HG03039 (cell line): Measurements from ENCODE around the gene FHIT.

Experiments used
- ATAC-seq: cut with Tn5 transposase; IDR thresholded peaks from one replicate; pipeline ENCODE4 v1.9.1; 2021; ENCODE audit warnings: mild to moderate bottlenecking, moderate library complexity; ENCODE audit not compliant: unreplicated experiment

FHIT gene

DNA sequence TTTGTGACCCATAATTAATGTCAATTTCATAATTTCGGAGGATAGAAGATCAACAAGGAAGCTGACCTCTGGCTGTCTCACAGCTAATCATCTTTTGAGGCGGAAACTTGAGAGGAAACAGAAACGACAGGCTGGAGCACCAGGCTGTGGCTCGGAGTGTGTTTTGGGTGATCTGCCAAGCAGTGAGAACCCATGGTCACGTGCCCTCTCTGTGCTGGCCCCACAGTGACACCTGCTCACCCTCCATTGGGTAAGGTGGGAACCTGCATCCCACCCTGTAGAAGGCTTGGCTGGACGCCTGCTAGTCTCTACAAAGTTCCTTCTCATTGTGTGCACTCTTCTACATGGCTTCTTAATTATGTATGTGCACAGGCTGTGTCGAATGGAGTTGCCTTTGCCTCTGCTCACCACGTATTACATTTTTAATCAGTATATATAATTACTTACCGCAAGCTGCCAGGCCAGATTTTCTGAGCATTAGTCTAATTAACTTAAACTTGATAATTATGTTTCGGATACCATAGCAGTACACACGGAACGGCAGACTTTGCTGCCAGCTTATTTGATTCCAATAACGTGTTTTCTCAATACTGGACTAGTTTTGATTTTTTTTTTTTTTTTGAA lies 1482.0 kb downstream of the FHIT start:
- ATAC-seq, result no peak

GRCh38 chr3:59766200-59766872 lies 1484.9 kb downstream of the FHIT start:
- ATAC-seq, result no peak

- no peak for ATAC-seq
Observed at GRCh38 chr3:59764171-59764570, 1487.1 kb downstream of the FHIT start.

DNA sequence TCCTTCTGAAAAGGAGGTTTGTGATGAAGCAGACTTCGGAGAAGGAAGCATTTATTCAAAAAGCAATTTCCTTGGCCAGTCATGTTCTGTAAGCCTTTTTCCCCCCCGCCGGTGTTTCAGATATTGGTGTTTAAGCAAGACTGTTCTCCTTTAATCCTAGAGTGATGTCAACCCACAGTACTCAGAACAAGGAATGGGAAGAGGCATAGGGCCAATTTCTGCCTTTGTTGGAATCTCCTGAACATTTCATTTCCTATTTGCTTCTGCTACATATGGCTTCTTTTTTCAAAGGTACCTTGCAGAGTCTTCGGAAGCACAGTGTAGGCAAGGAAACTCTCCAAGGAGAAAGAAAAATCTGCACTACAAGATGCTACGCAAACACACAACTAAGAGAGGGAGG lies 1488.3 kb downstream of the FHIT start:
- no peak for ATAC-seq

GRCh38 chr3:59759298-59760031 lies 1491.8 kb downstream of the FHIT start:
- ATAC-seq, result no peak

- no peak for ATAC-seq
Observed at GRCh38 chr3:59758672-59759071, 1492.6 kb downstream of the FHIT start.

GRCh38 chr3:59756934-59757333 lies 1494.3 kb downstream of the FHIT start:
- no peak for ATAC-seq

- ATAC-seq, result no peak
Observed at GRCh38 chr3:59754456-59755129, 1496.7 kb downstream of the FHIT start.

GRCh38 chr3:59753808-59754450 lies 1497.3 kb downstream of the FHIT start:
- no peak for ATAC-seq

DNA sequence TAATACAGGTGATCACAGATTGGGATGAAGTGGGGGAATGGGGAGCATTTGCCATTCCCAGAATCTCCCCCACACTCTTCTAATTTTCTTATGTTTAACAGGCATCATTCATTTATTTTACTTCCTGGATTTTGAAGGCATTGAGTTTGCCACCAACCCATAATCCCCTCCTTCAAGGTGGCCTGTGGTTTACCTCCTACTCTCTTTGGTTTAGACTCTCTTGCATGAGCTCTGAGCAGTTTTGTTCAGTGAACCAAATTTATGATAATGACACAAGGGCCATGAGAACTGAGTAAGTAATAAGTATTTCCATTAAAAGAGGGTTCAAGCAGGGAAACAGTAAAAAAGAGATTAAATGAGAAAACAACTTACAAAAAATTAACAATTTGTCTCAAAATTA lies 1498.3 kb downstream of the FHIT start:
- no peak for ATAC-seq

DNA sequence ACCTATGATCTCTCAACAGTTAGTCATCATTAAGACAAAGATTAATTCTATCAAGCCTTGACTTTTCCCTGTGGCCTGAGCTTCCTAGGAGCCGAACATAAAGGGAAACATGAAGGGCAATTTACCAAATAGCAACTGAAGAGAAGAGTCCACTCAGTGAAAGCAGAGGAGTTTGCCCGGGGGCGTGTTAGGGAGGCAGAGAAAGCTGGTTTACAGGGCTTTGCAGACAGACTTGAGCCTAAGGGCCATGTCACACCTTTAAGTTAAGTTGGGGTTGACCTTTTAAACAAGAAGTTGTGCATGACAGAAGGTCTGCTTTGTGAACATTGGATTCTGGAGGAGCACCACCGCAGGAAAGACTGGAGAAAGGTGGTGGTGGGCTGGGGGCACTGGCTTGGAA lies 1499.6 kb downstream of the FHIT start:
- ATAC-seq, result no peak

- ATAC-seq, result no peak
Observed at GRCh38 chr3:59750391-59750790, 1500.9 kb downstream of the FHIT start.

DNA sequence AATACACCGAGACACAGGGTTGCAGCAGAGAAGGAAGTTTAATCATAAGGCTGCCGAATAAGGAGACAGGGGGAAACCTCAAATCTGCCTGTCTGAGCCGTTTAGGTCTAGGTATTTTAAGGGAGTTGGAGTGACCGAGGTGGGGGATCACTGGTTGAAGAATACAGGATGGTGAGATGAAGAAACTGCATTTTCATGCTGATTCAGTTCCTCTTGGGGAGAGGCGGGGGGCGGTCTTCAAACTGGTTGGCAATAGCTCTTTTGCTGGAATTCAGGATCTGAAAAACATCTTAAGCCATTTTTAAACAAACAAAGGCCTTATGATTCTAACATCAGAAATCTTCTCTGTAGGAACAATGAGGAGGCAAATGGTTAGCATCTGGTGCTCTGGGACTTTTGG lies 1502.0 kb downstream of the FHIT start:
- no peak for ATAC-seq

GRCh38 chr3:59746585-59746984 lies 1504.7 kb downstream of the FHIT start:
- no peak for ATAC-seq

GRCh38 chr3:59737241-59737640 lies 1514.0 kb downstream of the FHIT start:
- ATAC-seq, result no peak

DNA sequence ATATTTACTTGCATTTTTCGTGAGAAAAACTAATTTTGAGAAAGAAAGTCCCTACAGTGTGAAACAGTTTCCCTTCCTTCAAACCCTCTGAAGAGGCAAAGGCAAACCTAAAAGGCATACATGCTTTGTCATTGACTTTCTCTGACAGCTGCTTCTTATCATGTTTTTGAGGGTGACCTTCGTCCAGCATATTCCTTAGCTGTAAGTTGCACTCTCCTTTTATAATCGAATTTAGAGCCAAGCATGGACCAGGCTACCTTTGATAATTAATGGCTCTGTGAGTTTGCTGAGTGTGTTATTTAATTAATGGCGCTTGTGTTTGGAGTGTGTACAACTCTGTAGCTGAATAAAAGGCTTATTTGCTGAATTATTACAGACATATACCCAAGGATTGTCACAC lies 1517.2 kb downstream of the FHIT start:
- no peak for ATAC-seq

DNA sequence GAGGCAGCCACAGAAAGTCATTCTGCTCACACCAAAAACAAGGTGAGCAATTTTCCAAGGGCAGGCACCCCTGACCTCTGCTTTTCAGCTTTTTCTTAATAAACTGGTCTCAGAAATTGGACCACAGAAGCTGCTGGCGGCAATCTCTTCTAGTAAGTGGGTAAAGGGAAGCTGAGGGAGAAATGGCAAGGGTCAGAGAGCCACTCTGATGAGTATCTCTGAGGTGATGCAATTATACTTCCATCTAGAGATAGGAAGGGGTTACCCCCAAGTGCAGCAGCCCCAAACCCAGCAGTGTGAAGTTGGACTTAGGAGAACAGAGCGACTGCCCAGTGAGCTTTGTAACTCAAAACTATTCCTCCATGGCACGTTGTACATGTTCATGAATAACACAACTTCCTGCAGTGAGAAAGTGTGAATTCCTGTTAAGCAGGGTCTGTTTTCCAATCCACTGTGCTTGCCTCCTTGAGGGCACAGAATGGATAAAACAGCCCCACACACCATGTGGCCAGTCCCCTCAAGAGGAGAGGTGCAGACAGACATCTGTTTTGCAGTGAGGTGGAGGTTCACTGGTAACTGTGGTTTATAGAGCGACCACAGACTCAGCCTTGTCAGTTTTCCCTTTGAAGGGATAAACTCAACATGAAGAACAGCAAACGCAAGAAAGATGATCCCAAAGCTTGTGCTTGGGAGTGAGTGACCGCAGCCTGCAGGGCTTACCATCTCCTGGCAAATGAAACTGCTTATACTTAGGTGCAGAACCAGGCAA lies 1518.0 kb downstream of the FHIT start:
- no peak for ATAC-seq

DNA sequence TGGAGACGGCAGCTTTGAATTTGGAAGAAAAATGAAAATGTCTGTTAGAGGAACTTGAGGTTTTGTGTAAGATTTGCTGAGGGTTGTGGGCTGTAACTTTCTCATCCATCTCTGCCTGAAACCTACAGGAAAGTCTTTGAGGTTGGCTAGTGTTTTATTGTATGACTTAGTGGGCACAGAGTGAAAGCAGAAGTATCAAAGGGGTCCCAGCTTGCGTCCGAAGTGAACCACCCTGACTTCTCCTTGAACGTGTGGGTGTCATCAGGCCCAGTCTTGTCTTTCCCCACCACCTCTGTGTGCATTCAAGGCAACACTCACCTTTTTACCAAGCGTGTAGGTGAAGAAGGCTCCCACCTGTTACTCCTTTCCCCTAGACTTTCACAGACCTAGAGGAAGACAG lies 1519.3 kb downstream of the FHIT start:
- no peak for ATAC-seq

DNA sequence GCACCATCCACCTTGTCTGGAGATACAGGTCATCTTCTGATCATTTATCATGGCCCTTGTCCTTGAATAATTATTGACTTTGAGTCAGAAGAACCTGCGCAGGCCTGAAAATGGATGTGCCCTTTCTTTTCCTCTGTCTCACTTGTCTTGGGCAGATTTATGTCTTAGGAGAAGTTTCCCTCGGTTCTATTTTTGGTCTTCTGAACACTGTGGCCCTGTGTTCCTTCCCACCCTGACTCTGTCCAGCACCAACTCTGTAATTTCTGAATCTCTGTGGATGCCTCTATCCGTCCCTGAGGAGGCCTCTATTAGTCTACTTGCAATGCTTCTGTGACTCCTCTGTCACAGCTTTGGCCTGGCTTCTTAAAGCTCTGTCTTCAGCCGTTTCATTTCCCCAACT lies 1520.7 kb downstream of the FHIT start:
- no peak for ATAC-seq

DNA sequence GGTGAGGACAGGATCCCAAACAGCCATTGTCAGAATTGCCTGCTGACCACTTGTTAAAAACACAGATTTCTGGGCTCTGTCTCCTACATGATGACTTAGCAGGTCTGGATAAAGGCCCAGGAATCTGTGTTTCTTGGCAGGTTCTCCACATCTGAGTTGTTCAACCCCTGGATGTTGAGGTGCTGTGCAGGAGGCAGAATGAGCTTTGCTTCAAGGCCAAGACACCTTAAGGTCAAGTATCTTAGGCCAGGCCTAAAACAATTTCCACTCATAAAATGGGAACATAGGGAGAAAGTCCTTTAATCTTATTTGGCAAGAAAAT lies 1522.7 kb downstream of the FHIT start:
- no peak for ATAC-seq
